AG04449 (cell line): ENCODE results near the gene TMOD2.

Source experiments
- CTCF ChIA-PET: fragments of 350-600 bp; formaldehyde crosslinking; extraction: SDS; loops from one replicate; lab custom pipeline; 2021; ENCODE audit warnings: antibody characterized with exemption; lab: Yijun Ruan, JAX
- POLR2A ChIA-PET: fragments of 400-600, 350-600 bp; formaldehyde crosslinking; extraction: SDS; loops from one replicate; lab custom pipeline; 2020; ENCODE audit warnings: antibody characterized with exemption, inconsistent platforms; lab: Yijun Ruan, JAX
- DNase-seq: peaks from one replicate; pipeline ENCODE4 v3.0.0-alpha.2; 2010; ENCODE audit warnings: low read depth, low spot score
- H3K4me3 ChIP-seq: 2 replicates; pipeline ENCODE4 v1.5.1; 2011; ENCODE audit warnings: low read depth, mild to moderate bottlenecking, control low read depth, low read length
- CTCF ChIP-seq: IDR thresholded peaks from one replicate; pipeline ENCODE4 v1.5.1; 2011; ENCODE audit warnings: mild to moderate bottlenecking, moderate library complexity, low read length, control low read depth, inconsistent platforms; ENCODE audit not compliant: insufficient read depth; ENCODE audit errors: missing control alignments

The TMOD2 gene

GRCh38 chr15:51738553-51738952 is 12.8 kb upstream of the TMOD2 start:
- ChIA-PET CTCF (interaction anchor here (0.8 to 1.5 kb wide), 2 partner anchors 38 to 88 kb away, joined by 3 to 5 read pairs; no protein-coding TSS in a partner anchor), POLR2A (no interaction called here)
- no peak for DNase-seq
- H3K4me3 ChIP-seq, result no peak overlapping the region; the same call in 1 of the 2 replicates
- no peak for TF ChIP-seq CTCF

GRCh38 chr15:51739061-51739712 is 12.2 kb upstream of the TMOD2 start:
- no peak overlapping the region for H3K4me3 ChIP-seq
- TF ChIP-seq CTCF, result no peak
- DNase-seq, result no peak
- ChIA-PET CTCF (interaction anchor here (0.8 to 1.5 kb wide), 2 partner anchors 37 to 89 kb away, joined by 3 to 5 read pairs; no protein-coding TSS in a partner anchor), POLR2A (no interaction called here)

- POLR2A ChIA-PET, result no interaction called here
- no peak for TF ChIP-seq CTCF
Observed at GRCh38 chr15:51749307-51749706, 2.1 kb upstream of the TMOD2 start.

GRCh38 chr15:51750186-51750585 is 1.2 kb upstream of the TMOD2 start:
- ChIA-PET CTCF (interaction anchor here (0.9 kb wide), 1 partner anchor 27 kb away, joined by 4 read pairs; no protein-coding TSS in a partner anchor), POLR2A (no interaction called here)
- no peak for TF ChIP-seq CTCF

More at GRCh38 chr15:51749307-51749706, 2.1 kb upstream of the TMOD2 start:
- CTCF ChIA-PET, result interaction anchor here (1.2 to 1.4 kb wide), 2 partner anchors 27 to 37 kb away, joined by 3 to 5 read pairs; no protein-coding TSS in a partner anchor
- DNase-seq, result no peak
- H3K4me3 ChIP-seq, result no peak overlapping the region

GRCh38 chr15:51751697-51752683 is 593 bp downstream of the TMOD2 start:
- DNase-seq, result no peak
- POLR2A ChIA-PET, result no interaction called here
- no peak for TF ChIP-seq CTCF
- H3K4me3 ChIP-seq, result peak overlapping the region; percentile 66
- CTCF ChIA-PET, result interaction anchor here (1.3 to 1.7 kb wide), 2 partner anchors 25 to 102 kb away, joined by 6 to 17 read pairs; no protein-coding TSS in a partner anchor

More at GRCh38 chr15:51750186-51750585, 1.2 kb upstream of the TMOD2 start:
- no peak overlapping the region for H3K4me3 ChIP-seq
- DNase-seq, result no peak
